ENCODE measurements around the gene KTN1.

The KTN1 gene

DNA sequence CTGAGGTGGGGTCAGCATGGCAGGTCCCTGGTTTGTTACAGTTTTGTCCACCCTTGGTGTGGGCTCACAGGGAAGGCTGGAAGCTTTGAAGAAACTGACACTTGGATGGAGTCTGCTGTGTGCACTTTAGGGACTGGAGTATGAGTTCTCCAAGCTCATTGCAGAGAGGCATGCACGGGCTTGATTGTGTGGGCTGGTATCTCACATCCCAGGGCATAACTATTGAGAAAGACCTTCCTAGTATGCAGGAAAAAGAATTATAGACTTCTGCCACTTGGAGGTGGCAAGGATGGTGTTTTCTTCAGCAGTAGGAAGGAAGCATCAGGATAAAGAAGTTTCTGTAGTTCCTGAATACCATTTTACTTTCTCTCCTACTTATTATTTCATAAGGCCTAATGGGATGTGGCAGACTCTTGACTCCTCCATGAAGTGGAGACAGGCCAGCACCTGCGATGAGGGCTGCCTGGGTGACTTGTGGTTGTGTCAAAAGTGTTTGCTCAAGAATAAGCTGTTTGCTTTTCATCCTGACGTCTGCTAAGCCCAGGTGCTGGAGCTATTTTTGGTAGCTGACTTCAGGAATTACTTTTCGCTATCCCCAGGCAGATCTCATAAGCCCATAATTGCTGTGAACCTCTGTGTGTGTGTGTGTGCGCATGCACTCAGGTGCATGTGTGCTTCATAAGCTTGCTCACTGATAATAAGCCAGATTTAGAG, 125.8 kb downstream of the KTN1 start:
- DNase-seq (ENCODE audit: low read depth in 2 of 2): no peak
- no peak overlapping the region for H3K4me3 ChIP-seq (replicated peaks in 1 of 2; ENCODE audit: low read depth in 2 of 2, low read length in 2 of 2)
- TF ChIP-seq, protein P1, sequence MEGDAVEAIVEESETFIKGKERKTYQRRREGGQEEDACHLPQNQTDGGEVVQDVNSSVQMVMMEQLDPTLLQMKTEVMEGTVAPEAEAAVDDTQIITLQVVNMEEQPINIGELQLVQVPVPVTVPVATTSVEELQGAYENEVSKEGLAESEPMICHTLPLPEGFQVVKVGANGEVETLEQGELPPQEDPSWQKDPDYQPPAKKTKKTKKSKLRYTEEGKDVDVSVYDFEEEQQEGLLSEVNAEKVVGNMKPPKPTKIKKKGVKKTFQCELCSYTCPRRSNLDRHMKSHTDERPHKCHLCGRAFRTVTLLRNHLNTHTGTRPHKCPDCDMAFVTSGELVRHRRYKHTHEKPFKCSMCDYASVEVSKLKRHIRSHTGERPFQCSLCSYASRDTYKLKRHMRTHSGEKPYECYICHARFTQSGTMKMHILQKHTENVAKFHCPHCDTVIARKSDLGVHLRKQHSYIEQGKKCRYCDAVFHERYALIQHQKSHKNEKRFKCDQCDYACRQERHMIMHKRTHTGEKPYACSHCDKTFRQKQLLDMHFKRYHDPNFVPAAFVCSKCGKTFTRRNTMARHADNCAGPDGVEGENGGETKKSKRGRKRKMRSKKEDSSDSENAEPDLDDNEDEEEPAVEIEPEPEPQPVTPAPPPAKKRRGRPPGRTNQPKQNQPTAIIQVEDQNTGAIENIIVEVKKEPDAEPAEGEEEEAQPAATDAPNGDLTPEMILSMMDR (IDR thresholded peaks at IDR 0.05; ENCODE audit: low read depth, low read length): no peak

DNA sequence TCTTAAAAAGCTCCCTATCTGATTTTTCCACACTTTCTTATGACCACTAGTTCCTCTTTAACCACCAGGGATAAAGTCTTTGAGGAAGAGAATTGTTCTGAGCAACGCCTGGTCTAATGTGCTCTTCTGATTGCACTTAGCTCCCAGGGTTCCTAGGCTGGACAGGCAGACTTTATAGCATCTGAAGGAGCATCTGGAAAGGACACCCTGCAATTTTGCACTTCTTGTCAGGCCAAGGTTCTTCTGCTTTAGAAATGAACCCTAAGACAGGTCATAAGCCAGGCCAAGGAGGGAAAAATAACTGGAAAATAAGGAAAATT, 126.3 kb downstream of the KTN1 start:
- TF ChIP-seq, protein P1 (IDR thresholded peaks at IDR 0.05; ENCODE audit: low read depth, low read length): no peak
- H3K4me3 ChIP-seq (replicated peaks in 1 of 2; ENCODE audit: low read depth in 2 of 2, low read length in 2 of 2): no peak overlapping the region
- no peak for DNase-seq (ENCODE audit: low read depth in 2 of 2)

DNA sequence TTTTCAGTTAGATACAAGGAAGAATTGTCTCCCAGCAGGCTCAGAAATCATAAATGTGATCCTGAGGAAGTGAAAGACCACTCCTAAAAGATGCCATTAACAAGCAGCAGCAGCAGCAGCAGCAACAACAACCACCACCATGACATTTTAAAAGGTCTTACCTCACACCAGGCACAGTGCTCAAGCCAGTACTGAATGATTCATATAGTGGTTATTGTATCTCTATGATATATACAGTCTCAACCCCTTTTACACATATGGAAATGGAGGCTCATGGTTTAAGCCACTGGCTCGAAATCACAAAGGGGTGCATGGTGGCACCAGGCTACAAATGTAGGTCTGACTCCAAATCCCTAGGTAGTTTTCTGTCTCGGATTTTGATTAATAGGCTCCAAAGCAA, 126.9 kb downstream of the KTN1 start:
- TF ChIP-seq, protein P1 (IDR thresholded peaks at IDR 0.05; ENCODE audit: low read depth, low read length): no peak
- H3K4me3 ChIP-seq (replicated peaks in 1 of 2; ENCODE audit: low read depth in 2 of 2, low read length in 2 of 2): no peak overlapping the region
- peak in 1 of 2 donors; percentile 27 for DNase-seq (ENCODE audit: low read depth in 2 of 2)

DNA sequence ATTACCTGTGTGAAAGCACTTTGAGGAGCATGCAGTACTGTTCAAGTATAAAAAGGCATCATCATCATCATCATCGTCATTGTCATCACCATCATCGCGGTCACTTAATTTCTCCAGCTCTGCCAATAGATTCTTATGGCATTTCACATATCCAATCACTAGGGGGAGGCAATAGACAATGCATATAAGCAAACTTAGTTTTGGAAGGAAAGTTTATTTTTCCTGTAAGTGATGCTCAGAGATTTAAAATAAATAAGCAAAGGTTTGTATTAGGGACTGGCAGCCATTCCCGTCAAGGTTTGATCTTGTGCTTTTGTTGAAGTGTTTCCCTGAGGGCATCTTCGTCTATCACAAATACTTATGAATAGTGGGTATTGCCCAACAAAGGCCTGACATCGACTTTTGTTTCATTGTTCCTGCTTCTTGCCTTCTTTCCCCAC, 127.4 kb downstream of the KTN1 start:
- TF ChIP-seq, protein P1 (IDR thresholded peaks at IDR 0.05; ENCODE audit: low read depth, low read length): peak; percentile 66
- H3K4me3 ChIP-seq (replicated peaks in 1 of 2; ENCODE audit: low read depth in 2 of 2, low read length in 2 of 2): no peak overlapping the region
- peak; percentile 77 for DNase-seq (ENCODE audit: low read depth in 2 of 2)

- H3K4me3 ChIP-seq (replicated peaks in 1 of 2; ENCODE audit: low read depth in 2 of 2, low read length in 2 of 2): no peak overlapping the region
- TF ChIP-seq, protein P1 (IDR thresholded peaks at IDR 0.05; ENCODE audit: low read depth, low read length): no peak
- peak; percentile 24 to 25 for DNase-seq (ENCODE audit: low read depth in 2 of 2)
Observed at GRCh38 chr14:55710506-55711041, 130.6 kb downstream of the KTN1 start.

- TF ChIP-seq, protein P1 (IDR thresholded peaks at IDR 0.05; ENCODE audit: low read depth, low read length): no peak
- H3K4me3 ChIP-seq (replicated peaks in 1 of 2; ENCODE audit: low read depth in 2 of 2, low read length in 2 of 2): no peak overlapping the region
- DNase-seq (ENCODE audit: low read depth in 2 of 2): peak; percentile 65 to 78
Observed at GRCh38 chr14:55711175-55711811, 131.3 kb downstream of the KTN1 start.
